ENCODE results near the gene TF.

TF gene

GRCh38 chr3:133815386-133815785 is 69.2 kb downstream of the TF start:
- DNase-seq = no peak

DNA sequence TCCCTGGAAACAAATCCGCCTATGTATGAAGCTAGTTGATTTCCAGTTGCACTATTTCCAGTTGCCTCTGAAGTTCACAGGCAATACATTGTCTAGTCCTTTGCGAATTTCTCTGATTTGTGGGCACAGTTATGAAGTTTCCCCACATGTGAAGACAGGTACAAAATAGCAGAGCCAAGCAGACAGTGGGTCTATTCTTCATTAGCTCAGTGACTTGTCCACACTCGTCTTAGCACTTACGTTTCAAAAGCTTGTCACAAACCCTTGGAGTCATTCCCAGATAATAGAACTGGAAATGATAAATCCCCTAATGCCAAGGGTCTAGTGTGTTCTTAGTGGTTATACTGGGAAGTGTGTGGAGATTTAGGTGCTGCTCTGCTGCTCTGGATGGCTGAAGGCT is 73.9 kb downstream of the TF start:
- no peak for DNase-seq

GRCh38 chr3:133820889-133821675 is 74.9 kb downstream of the TF start:
- DNase-seq = no peak

- DNase-seq = no peak
These were observed 75.8 kb downstream of the TF start for GRCh38 chr3:133821767-133822638.

GRCh38 chr3:133824961-133825485 is 78.8 kb downstream of the TF start:
- no peak for DNase-seq

GRCh38 chr3:133825969-133826727 is 80.0 kb downstream of the TF start:
- no peak for DNase-seq

- no peak for DNase-seq
These were observed 80.9 kb downstream of the TF start for GRCh38 chr3:133827136-133827535.

DNA sequence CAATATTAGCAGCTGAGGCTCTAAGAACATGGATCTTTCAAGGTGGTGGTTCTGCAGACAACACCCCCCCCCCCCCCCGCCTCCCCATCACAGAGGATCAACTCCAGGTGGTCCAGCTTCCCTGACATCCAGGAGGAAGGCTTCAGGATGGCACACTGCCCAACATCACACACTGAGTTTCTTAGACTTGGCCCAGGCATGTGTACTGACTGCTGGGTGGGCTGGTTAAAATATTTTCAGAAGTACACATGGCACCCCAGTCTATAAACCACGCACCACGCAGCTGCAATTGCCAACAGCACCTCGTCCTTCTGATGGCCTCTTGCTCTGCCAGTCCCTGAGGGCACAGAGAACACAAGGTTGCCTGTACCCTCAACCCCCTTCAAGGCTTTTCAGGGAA is 81.5 kb downstream of the TF start:
- DNase-seq = no peak

DNA sequence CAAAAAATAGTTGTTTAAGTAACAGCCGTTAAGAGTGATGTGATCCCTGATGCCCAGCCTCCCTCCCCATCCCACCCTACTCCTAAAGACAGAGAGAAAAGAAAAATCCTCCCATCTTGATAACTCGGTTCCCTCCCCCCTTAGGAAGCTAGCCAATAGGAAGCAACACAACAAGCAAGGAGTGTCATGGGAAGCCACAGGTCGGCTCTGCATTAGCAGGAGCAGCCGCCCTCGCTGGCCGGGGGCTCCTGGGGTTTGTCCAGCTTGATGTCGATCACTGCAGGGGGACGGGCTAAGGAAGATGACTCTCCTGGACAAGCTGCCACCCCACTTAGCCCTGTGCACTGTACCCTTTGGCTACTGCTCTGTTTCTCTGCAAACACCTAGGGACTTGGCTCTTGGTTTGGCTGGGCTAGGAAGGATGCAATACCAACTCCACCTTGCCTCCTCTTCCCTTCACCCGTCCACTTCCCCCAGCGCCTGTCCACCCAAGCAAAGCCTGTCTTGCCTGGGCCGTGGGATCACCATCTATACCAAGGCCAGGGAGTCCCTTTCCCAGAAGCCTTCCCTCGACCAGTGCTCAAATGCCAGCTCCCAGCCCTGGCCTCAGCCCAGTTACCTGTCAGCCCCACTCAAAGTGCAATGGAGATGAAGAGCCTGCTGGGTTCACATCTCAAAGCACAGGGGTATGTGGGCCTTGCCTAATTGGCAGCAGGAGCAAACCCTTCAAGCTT is 82.5 kb downstream of the TF start:
- DNase-seq = no peak

- DNase-seq = no peak
These were observed 83.1 kb downstream of the TF start for GRCh38 chr3:133829310-133829707.

DNA sequence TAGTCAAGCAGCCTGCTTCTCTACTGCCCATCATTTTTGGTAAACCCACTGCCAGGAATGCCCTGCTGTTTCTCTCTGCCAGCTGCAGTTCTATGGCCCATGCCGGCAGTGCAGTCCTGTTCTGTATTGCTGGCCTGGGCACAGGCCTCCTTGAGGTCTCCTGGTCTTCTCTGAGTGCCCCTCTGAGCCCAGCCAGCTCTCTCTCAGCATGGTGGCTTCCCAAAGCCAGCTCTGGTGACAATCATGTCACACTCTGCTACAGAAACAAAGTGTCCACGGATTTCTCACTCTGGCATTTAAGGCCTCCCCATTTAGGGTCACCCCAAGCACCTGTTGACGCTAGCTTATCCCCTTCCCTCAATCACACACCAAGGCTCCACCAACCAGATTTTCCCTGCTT is 83.9 kb downstream of the TF start:
- DNase-seq = no peak

GRCh38 chr3:133831966-133832801 is 86.0 kb downstream of the TF start:
- DNase-seq = no peak

DNA sequence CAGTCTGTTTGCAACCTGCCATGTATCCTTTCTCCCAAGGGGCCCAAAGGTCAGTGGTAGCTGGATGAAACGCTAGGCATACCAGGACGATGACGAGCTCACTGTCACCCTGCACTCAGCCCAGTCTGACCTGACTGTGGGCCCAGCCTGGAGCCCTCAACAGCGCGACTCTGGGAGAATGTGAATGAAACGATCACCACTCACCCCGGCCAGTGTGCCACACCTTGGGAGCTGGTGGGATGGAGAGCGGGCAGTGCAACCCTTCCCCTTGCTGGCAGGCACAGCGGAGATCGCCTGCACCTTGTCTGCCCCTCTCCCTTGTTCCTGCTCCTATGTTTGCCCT is 86.6 kb downstream of the TF start:
- no peak for DNase-seq

GRCh38 chr3:133833267-133833666 is 87.1 kb downstream of the TF start:
- DNase-seq = no peak

- no peak for DNase-seq
These were observed 87.9 kb downstream of the TF start for GRCh38 chr3:133833880-133834620.

DNA sequence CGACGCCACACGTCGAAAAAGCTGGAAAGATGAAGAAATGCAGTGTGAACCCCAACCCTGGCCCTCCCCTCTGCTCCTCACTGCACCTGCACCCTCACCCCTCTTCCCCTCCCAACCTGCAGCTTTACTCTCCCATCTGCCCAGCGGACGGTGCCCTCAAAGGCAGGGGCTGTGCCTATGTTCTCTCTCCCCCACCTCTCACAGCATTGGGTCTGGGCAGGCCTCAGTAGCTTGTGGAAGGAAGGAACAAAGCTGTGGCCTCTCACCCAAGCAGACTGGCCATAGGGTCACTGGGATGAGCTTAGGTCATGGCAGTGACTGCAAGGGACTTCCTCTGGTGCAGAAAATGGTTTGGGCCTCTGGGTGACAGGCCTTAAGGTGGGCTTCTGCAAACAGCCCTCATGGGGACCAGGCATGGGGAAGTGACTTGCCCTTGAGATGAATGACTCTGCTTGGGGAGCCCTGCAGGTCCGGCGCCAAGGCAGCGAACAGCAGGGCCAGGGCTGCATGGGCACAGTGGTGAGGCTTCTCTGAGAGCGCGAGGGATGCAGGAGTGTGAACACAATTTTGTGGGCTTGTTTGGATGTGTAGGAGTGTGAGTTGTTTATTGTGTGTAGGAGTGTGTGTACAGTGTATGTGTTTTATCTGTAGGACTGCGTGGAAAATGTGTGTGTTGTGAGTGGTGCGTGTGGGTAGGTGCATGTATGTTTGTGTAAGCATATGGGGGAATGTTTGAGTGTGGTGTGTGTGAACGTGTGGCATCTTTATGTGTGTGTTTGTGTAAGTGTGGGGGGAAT is 88.6 kb downstream of the TF start:
- no peak for DNase-seq

GRCh38 chr3:133835418-133835743 is 89.2 kb downstream of the TF start:
- DNase-seq = no peak

DNA sequence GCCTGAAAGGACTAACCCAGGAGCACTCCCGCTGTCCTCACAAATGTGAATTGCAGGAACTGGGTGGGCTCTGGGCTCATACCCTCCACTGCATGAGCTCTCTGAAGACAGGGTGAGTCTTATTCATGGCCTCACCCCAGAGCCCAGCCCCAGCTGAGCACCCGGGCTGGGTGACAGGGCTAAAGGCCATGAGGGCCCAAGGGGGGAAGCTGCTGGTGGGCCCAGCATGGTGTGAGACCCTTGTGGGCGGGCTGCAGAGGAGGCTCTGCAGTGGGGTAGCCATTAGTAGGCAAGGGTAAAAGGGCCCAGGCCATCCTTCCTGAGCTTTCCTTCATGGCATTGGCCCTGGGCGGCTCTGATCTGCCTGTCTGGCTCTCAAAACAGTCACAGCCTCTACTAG is 89.8 kb downstream of the TF start:
- DNase-seq = no peak

- DNase-seq = no peak
These were observed 90.4 kb downstream of the TF start for GRCh38 chr3:133836497-133837158.

Measured in T-helper 9 cell (primary cell).